ENCODE results near the gene OOSP2. TPM values are rescaled to one million over a fixed set of nuclear protein-coding genes. Genes with fewer than 3 reads are reported as not detected.

Gene OOSP2, protein sequence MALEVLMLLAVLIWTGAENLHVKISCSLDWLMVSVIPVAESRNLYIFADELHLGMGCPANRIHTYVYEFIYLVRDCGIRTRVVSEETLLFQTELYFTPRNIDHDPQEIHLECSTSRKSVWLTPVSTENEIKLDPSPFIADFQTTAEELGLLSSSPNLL
- total RNA-seq: not detected

GRCh38 chr11:60040109-60040508 is at the start of gene OOSP2:
Gene OOSP2 (plus strand): TSS chr11:60040409. CDS start chr11:60040460, 51 bp downstream.
- H3K36me3 ChIP-seq: no peaks in the 10 kb centered on the region
- H3K27me3 ChIP-seq: no peaks in the 10 kb centered on the region
- WGBS: 90% methylated on average over 8 of the region's 8 CpGs
- H3K9me3 ChIP-seq: no peaks in the 10 kb centered on the region
- H3K4me3 ChIP-seq: no peak within 1 kb of the TSS
- H3K4me1 ChIP-seq: no peaks in the 10 kb centered on the region
- no peak within 1 kb of the TSS for H3K27ac ChIP-seq
- DNase-seq (ENCODE audit: low spot score in 2 of 2): no peak
- TF ChIP-seq, protein P1, sequence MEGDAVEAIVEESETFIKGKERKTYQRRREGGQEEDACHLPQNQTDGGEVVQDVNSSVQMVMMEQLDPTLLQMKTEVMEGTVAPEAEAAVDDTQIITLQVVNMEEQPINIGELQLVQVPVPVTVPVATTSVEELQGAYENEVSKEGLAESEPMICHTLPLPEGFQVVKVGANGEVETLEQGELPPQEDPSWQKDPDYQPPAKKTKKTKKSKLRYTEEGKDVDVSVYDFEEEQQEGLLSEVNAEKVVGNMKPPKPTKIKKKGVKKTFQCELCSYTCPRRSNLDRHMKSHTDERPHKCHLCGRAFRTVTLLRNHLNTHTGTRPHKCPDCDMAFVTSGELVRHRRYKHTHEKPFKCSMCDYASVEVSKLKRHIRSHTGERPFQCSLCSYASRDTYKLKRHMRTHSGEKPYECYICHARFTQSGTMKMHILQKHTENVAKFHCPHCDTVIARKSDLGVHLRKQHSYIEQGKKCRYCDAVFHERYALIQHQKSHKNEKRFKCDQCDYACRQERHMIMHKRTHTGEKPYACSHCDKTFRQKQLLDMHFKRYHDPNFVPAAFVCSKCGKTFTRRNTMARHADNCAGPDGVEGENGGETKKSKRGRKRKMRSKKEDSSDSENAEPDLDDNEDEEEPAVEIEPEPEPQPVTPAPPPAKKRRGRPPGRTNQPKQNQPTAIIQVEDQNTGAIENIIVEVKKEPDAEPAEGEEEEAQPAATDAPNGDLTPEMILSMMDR (IDR thresholded peaks at IDR 0.05): no peak
- no peak for TF ChIP-seq POLR2AphosphoS5 (IDR thresholded peaks at IDR 0.05)

DNA sequence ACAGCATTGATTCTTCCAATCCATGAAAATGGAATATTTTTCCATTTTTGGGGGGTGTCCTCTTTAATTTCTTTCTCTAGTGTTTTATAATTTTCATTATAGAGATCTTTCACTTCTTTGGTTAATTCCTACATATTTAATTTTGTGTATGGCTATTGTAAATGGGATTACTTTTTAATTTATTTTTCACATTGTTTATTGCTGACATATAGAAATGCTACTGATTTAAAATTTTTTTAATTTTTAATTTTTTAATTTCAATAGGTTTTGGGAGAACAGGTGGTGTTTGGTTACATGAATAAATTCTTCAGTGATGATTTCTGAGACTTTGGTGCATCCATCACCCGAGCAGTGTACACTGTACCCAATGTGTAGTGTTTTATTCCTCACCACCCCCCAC is 49.8 kb upstream of the OOSP2 start:
- 80% methylated on average over 1 of the region's 1 CpG for WGBS

DNA sequence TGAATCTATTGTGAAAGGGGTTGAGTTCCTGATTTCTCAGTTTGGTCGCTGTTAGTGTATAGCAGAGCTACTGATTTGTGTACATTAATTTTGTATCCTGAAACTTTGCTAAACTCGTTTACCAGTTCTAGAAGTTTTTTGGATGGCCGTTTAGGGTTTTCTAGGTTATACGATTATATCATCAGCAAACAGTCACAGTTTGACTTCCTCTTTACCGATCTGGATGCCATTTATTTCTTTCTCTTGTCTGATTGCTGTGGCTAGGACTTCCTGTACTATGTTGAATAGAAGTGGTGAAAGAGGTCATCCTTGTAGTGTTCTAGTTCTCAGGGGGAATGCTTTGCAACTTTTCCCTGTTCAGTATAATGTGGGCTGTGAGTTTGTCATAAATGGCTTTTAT is 47.8 kb upstream of the OOSP2 start:
- peaks cover 5% of the 10 kb centered on the region for H3K9me3 ChIP-seq
- H3K4me1 ChIP-seq: no peaks in the 10 kb centered on the region
- no peak overlapping the region for H3K27ac ChIP-seq
- no peak for TF ChIP-seq EP300 (IDR thresholded peaks at IDR 0.05)
- TF ChIP-seq, protein P1 (IDR thresholded peaks at IDR 0.05): no peak
- no peak for TF ChIP-seq POLR2A (IDR thresholded peaks at IDR 0.05)
- no peak for TF ChIP-seq POLR2AphosphoS5 (IDR thresholded peaks at IDR 0.05)
- no peak overlapping the region for H3K4me3 ChIP-seq
- no peak for DNase-seq (ENCODE audit: low spot score in 2 of 2)
- H3K27me3 ChIP-seq: no peaks in the 10 kb centered on the region
- no peaks in the 10 kb centered on the region for H3K36me3 ChIP-seq
- whole genome bisulfite sequencing: 75% methylated on average over 5 of the region's 5 CpGs

More for the DNA sequence above, 49.8 kb upstream of the OOSP2 start:
- peaks cover 5% of the 10 kb centered on the region for H3K9me3 ChIP-seq
- TF ChIP-seq EP300 (IDR thresholded peaks at IDR 0.05) (no peak), POLR2A (IDR thresholded peaks at IDR 0.05) (no peak), POLR2AphosphoS5 (IDR thresholded peaks at IDR 0.05) (no peak)
- TF ChIP-seq, protein P1 (IDR thresholded peaks at IDR 0.05): no peak
- DNase-seq (ENCODE audit: low spot score in 2 of 2): no peak
- no peaks in the 10 kb centered on the region for H3K36me3 ChIP-seq
- no peak overlapping the region for H3K27ac ChIP-seq
- no peaks in the 10 kb centered on the region for H3K4me1 ChIP-seq
- no peaks in the 10 kb centered on the region for H3K27me3 ChIP-seq
- H3K4me3 ChIP-seq: no peak overlapping the region

- Histone ChIP-seq H3K27ac (no peak overlapping the region), H3K27me3 (no peaks in the 10 kb centered on the region), H3K36me3 (no peaks in the 10 kb centered on the region), H3K4me3 (no peak overlapping the region), H3K9me3 (no peaks in the 10 kb centered on the region), H3K4me1 (no peaks in the 10 kb centered on the region)
- TF ChIP-seq POLR2AphosphoS5 (IDR thresholded peaks at IDR 0.05): no peak
- TF ChIP-seq EP300 (IDR thresholded peaks at IDR 0.05): no peak
- no peak for TF ChIP-seq POLR2A (IDR thresholded peaks at IDR 0.05)
- DNase-seq (ENCODE audit: low spot score in 2 of 2): no peak
- 81% methylated on average over 2 of the region's 2 CpGs for WGBS
Measured at GRCh38 chr11:59997800-59998199, 42.4 kb upstream of the OOSP2 start.

GRCh38 chr11:59999691-60000090 is 40.5 kb upstream of the OOSP2 start:
- 50% methylated on average over 4 of the region's 4 CpGs for WGBS
- Histone ChIP-seq H3K9me3 (no peaks in the 10 kb centered on the region), H3K27ac (no peak overlapping the region), H3K4me1 (no peaks in the 10 kb centered on the region), H3K36me3 (no peaks in the 10 kb centered on the region), H3K27me3 (no peaks in the 10 kb centered on the region), H3K4me3 (no peak overlapping the region)
- TF ChIP-seq POLR2AphosphoS5 (IDR thresholded peaks at IDR 0.05) (no peak), EP300 (IDR thresholded peaks at IDR 0.05) (no peak), POLR2A (IDR thresholded peaks at IDR 0.05) (no peak)
- TF ChIP-seq, protein P1 (IDR thresholded peaks at IDR 0.05): no peak
- no peak for DNase-seq (ENCODE audit: low spot score in 2 of 2)

- Histone ChIP-seq H3K36me3 (no peaks in the 10 kb centered on the region), H3K4me3 (no peak overlapping the region), H3K9me3 (no peaks in the 10 kb centered on the region), H3K27me3 (no peaks in the 10 kb centered on the region), H3K4me1 (no peaks in the 10 kb centered on the region), H3K27ac (no peak overlapping the region)
- TF ChIP-seq POLR2AphosphoS5 (IDR thresholded peaks at IDR 0.05) (no peak), EP300 (IDR thresholded peaks at IDR 0.05) (no peak), POLR2A (IDR thresholded peaks at IDR 0.05) (no peak)
- TF ChIP-seq, protein P1 (IDR thresholded peaks at IDR 0.05): no peak
- DNase-seq (ENCODE audit: low spot score in 2 of 2): no peak
- WGBS: 86% methylated on average over 2 of the region's 2 CpGs
Measured at GRCh38 chr11:60003729-60004128, 36.5 kb upstream of the OOSP2 start.
